T-helper 9 cell (primary cell): Measurements from ENCODE around the gene NBPF1.
"Not testable (repeated sequence)": the region's sequence is repeated elsewhere in the genome, so short reads cannot be mapped to it uniquely, and the experiment has no call there.

Experiments used
- DNase-seq: peaks from one replicate; pipeline ENCODE4 v3.0.0-alpha.2; 2020

NBPF1 gene

GRCh38 chr1:16605532-16606505 is 7.5 kb downstream of the NBPF1 start:
- DNase-seq, result no peak

- no peak for DNase-seq
These were observed 8.2 kb downstream of the NBPF1 start for GRCh38 chr1:16605213-16605525.

- not testable (repeated sequence) for DNase-seq
These were observed 8.7 kb downstream of the NBPF1 start for GRCh38 chr1:16604514-16605212.

- not testable (repeated sequence) for DNase-seq
These were observed 9.7 kb downstream of the NBPF1 start for GRCh38 chr1:16603623-16604022.

GRCh38 chr1:16602336-16603011 is 10.9 kb downstream of the NBPF1 start:
- not testable (repeated sequence) for DNase-seq

- not testable (repeated sequence) for DNase-seq
These were observed 12.2 kb downstream of the NBPF1 start for GRCh38 chr1:16600855-16601786.

GRCh38 chr1:16599326-16599725 is 14.0 kb downstream of the NBPF1 start:
- not testable (repeated sequence) for DNase-seq

- DNase-seq, result not testable (repeated sequence)
These were observed 18.1 kb downstream of the NBPF1 start for GRCh38 chr1:16595216-16595615.

- DNase-seq, result not testable (repeated sequence)
These were observed 21.5 kb downstream of the NBPF1 start for GRCh38 chr1:16591845-16592244.

- DNase-seq, result not testable (repeated sequence)
These were observed 25.3 kb downstream of the NBPF1 start for GRCh38 chr1:16588081-16588480.

GRCh38 chr1:16587639-16588038 is 25.7 kb downstream of the NBPF1 start:
- DNase-seq, result not testable (repeated sequence)

GRCh38 chr1:16565324-16565723 is 48.0 kb downstream of the NBPF1 start:
- DNase-seq, result not testable (repeated sequence)

GRCh38 chr1:16561035-16561434 is 52.3 kb downstream of the NBPF1 start:
- DNase-seq, result not testable (repeated sequence)

- DNase-seq, result not testable (repeated sequence)
These were observed 52.9 kb downstream of the NBPF1 start for GRCh38 chr1:16560498-16560897.

- DNase-seq, result not testable (repeated sequence)
These were observed 53.7 kb downstream of the NBPF1 start for GRCh38 chr1:16559688-16560087.

GRCh38 chr1:16557034-16557433 is 56.3 kb downstream of the NBPF1 start:
- DNase-seq, result not testable (repeated sequence)

GRCh38 chr1:16553244-16553643 is 60.1 kb downstream of the NBPF1 start:
- DNase-seq, result not testable (repeated sequence)

GRCh38 chr1:16550212-16550918 is 63.0 kb downstream of the NBPF1 start:
- DNase-seq, result not testable (repeated sequence)

- not testable (repeated sequence) for DNase-seq
These were observed 63.8 kb downstream of the NBPF1 start for GRCh38 chr1:16549545-16549944.

- not testable (repeated sequence) for DNase-seq
These were observed 65.7 kb downstream of the NBPF1 start for GRCh38 chr1:16547502-16548241.
